Vagina (tissue), 2 donors: ENCODE measurements around the gene CEACAM1.

Experiments used
- POLR2A ChIP-seq, 2 donors: fragments of 450-650 bp; IDR thresholded peaks; one replicate each; pipeline ENCODE4 v1.6.1; 2017; ENCODE audit warnings: antibody characterized with exemption in 2 of 2, mild to moderate bottlenecking in 2 of 2, moderate library complexity in 2 of 2
- TF ChIP-seq, protein P1 (sequence below), 3 experiments: fragments of 450-650 bp in 2 of 3; fragments of 200-600 bp in 1 of 3; sonication (generic) in 1 of 3; IDR thresholded peaks; one replicate each; pipeline ENCODE4 v1.5.1; 2017 to 2019; ENCODE audit warnings: antibody characterized with exemption in 3 of 3, mild to moderate bottlenecking in 2 of 3, moderate library complexity in 2 of 3

DNA sequence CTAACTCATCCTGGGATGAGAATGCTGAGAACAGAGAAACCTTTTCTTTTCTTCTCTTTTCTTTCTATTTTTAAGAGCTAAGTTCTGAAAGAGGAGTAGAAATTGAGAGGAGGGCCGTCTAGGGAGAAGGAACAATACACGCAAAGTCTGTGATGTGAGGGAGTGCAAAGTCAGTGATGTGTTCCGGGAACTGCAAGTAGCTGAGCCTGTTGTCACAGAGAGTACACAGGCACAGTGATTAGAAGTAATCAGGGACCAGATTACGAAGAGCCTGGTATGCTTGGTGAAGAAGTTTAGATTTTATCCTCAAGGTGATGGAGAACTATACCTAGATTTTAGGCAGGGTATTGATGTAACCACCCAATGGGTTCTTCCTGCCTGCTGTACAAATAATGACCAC lies 53.5 kb downstream of the CEACAM1 start:
- TF ChIP-seq, protein P1, sequence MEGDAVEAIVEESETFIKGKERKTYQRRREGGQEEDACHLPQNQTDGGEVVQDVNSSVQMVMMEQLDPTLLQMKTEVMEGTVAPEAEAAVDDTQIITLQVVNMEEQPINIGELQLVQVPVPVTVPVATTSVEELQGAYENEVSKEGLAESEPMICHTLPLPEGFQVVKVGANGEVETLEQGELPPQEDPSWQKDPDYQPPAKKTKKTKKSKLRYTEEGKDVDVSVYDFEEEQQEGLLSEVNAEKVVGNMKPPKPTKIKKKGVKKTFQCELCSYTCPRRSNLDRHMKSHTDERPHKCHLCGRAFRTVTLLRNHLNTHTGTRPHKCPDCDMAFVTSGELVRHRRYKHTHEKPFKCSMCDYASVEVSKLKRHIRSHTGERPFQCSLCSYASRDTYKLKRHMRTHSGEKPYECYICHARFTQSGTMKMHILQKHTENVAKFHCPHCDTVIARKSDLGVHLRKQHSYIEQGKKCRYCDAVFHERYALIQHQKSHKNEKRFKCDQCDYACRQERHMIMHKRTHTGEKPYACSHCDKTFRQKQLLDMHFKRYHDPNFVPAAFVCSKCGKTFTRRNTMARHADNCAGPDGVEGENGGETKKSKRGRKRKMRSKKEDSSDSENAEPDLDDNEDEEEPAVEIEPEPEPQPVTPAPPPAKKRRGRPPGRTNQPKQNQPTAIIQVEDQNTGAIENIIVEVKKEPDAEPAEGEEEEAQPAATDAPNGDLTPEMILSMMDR (IDR thresholded peaks at IDR 0.05): no peak
- no peak for TF ChIP-seq POLR2A (IDR thresholded peaks at IDR 0.05)
